NK-92 treated with Interleukin-12 subunit alpha and Interleukin-12 subunit beta, amount 100 ng/mL, for 24 hours (cell line): ENCODE results near the gene POLE4.

ENCODE experiments used
- DNase-seq: peaks from one replicate; lab custom pipeline; 2025; lab: John Stamatoyannopoulos, UW

POLE4 gene

DNA sequence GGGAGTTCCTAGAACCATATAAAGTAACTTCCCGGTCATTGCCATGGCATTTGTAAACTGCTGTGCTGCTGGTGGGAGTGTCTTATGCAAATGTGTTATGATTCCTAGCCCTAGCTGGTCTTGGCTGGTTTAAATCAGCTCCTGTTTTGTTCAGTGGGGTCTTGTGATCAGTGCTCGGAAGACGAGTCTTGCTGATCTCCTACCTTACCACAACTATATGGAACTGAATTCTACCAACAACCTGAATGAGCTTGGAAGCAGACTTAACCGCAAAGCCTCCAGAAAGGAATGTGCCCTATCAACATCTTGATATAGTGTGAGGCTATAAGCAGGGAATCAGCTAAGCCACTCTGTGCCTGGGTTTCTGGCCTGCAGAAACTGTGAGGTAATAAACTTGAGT lies 33.5 kb downstream of the POLE4 start:
- no peak for DNase-seq

DNA sequence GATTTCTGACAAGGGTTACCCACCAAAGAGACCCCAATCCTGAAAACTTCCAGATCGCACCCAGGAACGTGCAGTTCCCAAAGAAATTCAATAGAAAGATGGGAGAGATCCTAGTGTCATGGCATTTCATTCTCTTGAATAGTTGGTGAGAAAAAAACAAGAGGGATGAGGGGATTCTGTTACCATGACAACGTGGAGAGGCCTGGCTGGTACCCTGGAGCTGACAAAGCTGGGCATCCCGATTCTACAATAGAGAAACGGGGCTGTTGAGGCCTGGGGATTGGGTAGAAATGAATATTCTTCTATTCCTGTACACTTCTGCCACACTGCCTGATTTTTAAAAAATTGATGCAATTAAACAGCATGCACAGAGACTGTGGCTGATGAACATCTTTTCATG lies 41.0 kb downstream of the POLE4 start:
- DNase-seq: no peak

DNA sequence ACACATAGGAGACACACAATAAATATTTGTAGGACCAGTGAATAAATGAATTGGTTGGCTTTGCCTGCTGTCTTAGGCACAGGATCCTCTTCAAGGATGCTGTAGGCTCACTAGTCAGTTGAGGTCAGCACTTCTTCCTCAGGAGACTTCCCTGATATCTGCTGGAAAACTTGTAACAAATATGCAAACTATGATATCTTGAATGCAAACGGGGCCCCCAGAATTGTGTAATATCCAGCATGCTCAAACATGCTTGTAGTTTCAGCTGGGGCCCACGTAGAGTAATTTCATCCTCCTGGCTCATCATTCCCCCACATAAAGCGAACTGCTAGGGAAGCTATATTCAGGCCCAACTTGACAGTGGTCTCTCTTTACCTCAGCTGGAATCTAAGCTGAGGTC lies 43.6 kb downstream of the POLE4 start:
- DNase-seq: no peak

DNA sequence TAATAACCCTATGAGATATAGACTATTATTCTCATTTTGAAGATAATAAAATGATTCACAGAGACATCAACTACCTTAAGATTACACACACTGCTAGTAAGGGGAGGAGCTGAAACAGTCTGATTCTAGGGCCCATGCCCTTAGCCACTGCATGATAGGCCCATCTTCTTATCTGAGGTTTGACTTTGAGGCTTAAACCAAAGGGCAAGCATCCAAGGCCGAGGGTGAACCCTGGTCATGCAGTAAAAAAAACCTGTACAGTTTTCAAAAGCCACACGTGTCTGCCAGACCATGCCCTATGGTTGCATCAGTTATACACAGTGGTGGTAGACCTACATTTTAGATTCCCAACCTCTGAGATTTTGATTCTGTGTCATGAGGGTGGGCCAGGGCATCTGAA lies 44.8 kb downstream of the POLE4 start:
- no peak for DNase-seq

DNA sequence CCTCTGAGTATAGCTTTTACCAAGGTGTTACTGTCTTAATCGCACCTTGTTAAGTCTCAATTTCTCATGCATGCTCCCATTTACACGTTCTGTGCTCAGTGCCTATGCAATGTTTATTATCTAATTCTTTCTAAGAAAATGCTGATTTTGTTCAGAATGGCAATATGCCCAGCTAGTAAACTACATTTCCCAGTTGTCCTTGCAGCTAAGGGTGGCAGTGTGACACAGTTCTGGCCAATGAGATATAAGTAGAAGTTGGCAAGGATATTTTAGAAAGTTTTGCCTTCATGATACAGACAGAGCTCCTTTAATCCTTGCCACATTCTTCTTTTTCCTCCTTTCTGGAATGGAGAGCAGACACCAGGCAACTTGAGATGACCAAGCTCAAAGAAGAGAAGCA lies 45.3 kb downstream of the POLE4 start:
- DNase-seq: no peak

DNA sequence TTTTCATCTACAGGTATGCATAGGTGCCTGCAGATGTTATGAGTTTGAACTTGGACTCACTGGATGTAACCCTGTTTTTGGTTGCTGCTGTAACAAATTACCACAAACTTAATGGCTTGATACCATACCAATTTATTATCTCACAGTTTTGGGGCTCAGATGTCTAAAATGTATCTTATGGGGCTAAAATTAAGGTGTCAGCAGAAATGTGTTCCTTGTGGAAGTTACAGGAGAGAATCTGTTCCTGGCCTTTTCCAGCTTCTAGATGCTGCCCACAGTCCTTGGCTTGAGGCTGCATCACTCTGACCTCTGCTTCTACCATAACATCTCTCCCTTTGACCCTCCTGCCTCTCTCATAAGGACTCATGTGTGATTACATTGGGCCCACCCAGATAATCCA lies 47.6 kb downstream of the POLE4 start:
- no peak for DNase-seq

DNA sequence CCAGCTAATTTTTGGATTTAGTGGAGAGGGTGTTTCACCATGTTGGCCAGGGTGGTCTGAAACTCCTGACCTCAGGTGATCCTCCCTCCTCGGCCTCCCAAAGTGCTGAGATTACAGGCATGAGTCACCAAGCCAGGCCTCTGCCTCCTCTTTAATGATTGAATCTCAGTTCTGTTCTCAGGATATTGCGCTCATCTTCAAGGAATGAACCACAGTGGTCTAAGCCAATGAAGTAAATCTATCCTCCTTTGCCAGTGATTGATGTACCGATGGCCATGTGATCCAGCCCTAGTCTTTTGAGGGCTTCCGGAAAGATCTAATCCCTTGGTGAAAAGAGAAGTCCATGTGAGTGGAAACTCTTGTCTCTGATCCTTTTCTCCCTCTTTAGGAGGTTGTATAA lies 48.6 kb downstream of the POLE4 start:
- no peak for DNase-seq

DNA sequence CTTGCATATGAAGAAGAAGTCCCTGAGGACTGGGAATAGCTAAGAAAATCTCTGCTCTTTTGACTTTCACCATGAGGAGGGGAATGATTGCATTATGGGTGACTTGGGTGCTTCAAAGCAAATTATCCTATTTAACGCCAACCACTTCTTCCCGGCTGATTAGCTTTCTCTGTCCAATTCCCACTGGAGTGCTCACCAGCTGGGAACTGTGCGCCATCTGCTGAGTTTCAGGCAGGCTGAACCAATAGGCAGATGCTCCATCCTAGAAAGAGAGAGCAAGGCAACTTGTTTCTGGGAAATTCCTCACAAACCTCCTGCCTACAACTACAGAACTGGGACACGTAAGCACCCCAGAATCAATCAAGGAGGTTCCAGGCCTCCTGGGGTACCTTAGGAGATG lies 49.4 kb downstream of the POLE4 start:
- no peak for DNase-seq

DNA sequence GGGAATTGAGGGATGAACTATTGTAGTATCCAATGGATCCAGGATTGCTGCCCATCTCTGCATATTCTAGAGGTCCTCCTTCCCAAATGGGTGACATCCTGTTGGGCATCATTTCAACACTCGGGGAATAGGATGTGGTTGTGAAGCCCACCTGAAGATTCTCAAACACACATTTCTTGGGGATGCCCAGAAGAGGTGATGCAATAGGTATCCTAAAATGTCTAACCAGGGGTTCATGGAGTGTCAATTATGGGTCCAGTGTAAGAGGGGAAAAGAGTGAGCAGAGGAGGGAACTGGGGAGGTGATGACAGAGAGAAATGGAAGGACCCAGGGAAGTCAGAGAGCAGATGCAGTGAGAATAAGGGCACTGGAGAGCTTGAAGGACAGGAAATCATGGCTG lies 52.1 kb downstream of the POLE4 start:
- no peak for DNase-seq

DNA sequence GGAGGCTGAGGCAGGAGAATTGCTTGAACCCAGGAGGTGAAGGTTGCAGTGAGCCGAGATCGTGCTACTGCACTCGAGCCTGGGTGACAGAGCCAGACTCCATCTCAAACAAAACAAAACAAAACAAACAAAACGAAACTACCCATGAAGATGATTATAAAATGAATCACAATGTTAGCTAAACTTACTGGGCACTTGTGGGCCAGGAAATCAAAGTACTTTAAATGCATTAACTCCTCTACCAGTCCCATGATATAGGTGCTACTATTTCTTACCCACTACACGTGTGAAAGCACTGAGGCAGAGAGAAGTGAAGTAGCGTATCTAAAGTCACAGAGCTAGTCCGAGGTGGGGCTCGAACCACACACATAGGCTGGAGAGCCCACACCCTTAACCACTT lies 53.6 kb downstream of the POLE4 start:
- no peak for DNase-seq

DNA sequence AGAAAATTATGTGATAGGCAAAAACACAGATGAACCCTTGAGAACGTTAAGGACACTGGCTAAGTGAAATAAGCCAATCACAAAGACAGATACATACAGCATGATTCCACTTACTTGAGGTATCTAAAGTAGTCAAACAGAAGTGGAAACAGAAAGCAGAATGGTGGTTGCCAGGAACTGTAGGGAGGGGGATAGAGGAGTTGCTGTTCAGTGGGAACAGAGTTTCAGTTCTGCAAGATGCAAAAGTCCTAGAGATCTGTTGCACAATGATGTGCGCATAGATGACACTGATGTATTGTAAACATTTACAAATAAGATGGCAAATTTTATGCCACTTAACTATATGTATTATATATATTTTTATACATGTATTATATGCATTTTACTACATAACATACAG lies 59.7 kb downstream of the POLE4 start:
- DNase-seq: no peak
